HG02759 (cell line): ENCODE measurements around the gene BEAN1.
"Not testable (repeated sequence)": the region's sequence is repeated elsewhere in the genome, so short reads cannot be mapped to it uniquely, and the experiment has no call there.

Source experiments
- ATAC-seq: cut with Tn5 transposase; IDR thresholded peaks from one replicate; pipeline ENCODE4 v1.9.1; 2021; ENCODE audit warnings: mild to moderate bottlenecking, moderate library complexity; ENCODE audit not compliant: unreplicated experiment

Gene BEAN1

DNA sequence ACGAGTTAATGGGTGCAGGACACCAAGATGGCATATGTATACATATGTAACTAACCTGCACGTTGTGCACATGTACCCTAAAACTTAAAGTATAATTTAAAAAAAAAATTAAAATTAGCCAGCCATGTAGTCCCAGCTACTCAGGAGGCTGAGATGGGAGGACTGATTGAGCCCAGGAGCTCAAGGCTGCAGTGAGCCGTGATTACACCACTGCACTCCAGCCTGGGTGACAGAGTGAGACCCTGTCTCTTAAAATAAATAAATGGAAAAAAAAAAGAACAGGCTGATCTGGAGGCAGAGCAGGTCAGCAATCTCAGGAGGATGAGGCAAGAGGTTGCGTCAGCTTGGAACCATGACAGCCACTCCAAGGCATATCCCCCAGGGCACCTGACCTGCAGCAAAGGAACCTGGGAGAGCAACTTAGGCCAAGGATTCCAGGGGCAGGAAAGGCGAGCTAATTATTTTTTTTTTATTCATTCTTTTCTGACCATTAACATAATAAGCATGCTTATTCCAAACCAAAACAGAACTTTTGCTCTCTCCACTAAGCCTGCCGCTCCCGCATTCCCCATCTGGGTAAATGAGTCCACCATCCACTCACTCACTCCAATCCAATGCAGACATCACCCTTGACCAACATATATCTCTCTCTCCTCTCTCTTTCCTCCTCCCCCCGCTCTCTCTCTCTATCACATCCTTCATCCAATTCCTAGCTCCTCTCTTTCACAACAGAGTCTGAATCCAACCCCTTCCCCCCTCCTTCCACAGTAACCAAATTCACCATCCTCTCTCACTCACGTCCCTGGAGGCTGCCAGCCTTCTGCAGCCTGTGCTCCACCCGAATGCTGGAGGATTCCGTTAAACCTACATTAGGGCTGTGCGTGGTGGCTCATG lies 75.2 kb downstream of the BEAN1 start:
- no peak for ATAC-seq

DNA sequence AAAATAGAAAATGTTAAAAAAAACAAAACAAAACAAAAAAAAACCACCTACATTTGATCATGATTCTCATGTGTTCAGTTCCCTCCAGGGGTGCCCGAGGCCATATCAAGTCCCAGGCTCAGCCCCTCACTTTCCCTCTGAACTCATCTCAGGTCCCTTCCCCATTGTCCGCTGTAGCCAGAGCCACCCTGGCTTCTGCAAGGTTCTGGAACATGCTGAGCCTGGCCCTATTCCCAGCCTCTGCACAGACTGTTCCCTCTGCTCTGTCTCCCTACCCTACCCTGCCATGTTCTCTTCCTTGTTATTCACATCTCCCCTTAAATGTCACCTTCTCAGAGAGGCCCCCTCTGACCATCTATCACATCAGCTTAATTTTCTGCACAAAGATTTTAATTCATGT lies 75.9 kb downstream of the BEAN1 start:
- no peak for ATAC-seq

DNA sequence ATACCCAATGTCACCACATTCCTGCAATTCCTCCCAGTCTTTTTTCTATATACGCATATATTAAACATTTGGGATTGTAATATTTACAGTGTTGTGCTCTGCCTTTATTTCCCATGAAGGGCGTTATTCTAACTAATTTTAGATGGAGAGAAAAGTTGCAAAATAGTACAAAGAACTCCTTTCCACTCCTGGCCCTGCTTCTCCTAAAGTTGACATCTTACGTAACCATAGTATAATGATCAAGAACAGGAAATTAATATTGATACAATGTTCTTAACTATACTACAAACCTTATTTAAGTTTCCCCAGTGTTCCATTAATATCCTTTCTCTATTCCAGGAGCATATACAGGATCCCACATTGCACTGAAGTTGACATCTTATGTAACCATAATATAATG lies 76.5 kb downstream of the BEAN1 start:
- no peak for ATAC-seq

- ATAC-seq = no peak
Observed at GRCh38 chr16:66507731-66508239, 80.7 kb downstream of the BEAN1 start.

DNA sequence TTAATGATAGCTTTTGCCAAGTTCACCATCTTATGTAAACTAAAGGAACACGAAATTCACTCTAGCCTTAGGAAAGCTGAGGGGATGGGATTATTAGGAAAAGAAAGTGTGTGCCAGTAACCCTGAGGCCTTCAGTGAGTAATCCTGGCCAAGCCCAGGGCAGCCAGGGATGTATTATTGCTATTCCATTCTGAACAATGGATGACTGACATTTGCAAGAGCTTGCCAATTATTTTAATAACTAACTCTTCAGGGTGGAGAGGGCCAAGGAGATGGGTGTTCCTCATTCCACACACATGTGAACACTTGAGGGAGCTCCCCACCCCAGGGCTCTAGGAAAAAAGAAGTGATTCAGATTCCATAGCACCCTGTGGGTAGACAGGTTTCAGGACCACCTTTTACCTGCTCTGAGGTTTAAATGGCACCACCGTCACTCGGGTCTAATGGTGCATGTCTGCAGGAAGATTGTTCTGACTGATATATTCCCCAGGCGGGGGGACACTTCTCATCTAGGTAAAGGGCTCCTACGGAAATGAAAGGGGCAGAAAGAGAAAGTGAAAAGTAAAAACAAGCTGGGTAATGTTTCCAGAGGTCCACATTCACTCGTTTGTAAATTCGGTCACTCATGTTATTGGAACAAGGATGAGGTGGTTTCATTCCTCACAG lies 81.3 kb downstream of the BEAN1 start:
- peak; percentile 56 for ATAC-seq

DNA sequence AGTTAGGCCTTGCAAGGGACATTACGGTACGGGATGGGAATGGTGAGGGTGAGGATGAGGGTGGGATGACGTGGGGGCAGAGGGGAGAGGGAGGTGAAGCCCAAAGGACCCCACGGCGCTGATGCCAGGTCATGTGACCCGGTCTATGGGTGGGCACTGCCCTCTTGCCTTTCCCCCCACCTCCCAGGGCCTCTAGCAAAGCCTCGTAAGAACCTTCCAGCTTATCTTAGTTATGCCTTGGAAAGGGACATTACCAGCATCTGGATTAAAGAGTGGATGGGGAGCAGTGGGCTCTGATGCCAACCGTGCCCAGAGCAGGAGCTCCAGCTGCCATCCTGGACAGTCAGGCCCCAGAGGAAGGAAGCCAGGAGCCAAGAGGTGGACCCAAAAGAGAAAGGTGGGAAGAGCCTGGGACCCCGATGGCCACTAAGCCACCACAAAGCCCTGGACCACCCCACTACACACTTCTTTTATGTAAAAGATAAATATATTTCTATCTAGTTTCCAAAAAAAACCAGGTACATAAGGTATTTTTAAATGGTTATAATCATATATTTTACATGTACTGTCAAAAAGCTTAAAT lies 81.9 kb downstream of the BEAN1 start:
- ATAC-seq = no peak

DNA sequence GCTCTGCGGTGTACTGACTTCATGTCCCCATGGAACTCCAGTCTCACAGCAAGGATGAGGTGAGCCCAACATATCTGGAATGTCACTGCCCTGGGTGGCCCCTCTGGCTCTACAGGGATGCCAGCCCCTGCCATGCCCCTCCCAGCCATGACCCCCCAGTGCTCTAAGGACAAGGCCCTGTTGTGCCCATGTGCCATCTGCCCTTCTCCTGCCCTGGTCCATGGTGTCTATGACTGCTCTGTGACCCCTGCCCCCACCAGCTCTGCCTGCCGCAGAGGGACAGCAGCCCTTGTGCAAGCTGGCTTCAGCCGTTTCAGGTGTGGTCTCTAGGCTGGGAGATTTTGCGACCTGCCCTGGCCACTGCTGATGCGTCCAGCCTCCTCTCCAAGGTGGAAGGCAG lies 82.5 kb downstream of the BEAN1 start:
- ATAC-seq = no peak

DNA sequence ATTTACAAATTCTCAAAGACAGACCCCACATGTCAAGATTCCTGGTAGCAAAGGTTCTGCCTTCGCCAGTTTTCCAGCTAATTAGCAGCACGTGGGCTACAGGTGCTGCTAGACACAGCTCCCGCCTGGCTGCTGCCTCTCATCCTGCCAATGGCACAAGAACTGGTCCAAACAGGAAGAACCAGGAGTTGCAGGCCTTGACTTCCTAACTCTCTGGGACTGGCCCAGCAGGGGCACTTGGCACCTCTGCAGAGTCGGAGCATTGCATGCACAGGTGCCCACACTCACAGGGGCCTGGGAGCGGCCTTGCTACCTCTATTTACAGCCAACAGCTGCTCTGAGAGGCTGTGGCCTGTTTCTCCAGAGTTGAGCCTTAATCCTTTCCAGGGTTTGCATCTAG lies 83.2 kb downstream of the BEAN1 start:
- ATAC-seq = no peak

DNA sequence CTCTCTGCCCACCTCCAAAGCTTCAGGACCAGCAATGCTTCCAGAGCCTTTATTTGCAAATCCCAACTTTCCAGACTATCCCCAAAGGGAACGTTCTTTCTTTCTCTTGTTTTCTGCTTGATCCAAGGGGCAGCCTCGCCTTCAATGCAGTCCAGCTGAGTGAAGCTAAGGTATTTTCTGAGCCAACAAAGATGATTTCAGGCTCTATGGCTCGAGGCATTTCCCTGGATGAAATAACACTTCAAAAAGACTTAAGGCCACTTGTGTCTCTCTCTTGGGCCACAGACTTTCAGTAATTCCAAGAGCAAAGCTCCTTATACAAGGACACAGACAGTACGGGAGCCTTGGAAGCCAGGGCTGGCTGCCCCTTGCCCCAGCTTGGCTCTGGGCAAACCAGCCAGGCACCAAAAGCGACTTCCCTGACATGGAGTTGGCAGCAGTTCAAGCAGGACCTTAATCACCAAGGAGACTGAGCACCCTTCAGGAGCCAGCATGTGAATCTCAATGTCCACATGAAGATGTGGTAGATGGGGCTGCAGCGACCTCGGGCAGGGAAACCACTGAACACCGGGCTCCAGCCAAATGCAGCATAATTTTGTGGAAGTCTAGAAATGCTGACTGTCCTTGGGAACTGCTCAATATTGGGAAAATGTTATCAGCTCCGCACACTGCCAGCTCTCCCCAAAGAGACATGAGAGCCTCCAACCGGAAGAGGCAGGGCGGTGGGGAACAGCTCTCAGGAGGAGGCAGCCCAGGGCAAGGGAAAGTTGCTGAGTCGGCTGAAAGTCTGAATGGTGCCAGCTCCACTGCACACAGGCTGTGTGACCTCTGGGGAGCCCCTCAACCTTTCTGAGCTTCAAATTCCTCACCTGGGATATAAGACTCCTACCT lies 83.9 kb downstream of the BEAN1 start:
- no peak for ATAC-seq

- no peak for ATAC-seq
Observed at GRCh38 chr16:66511602-66512271, 84.6 kb downstream of the BEAN1 start.

- ATAC-seq = no peak
Observed at GRCh38 chr16:66512272-66513110, 85.4 kb downstream of the BEAN1 start.

DNA sequence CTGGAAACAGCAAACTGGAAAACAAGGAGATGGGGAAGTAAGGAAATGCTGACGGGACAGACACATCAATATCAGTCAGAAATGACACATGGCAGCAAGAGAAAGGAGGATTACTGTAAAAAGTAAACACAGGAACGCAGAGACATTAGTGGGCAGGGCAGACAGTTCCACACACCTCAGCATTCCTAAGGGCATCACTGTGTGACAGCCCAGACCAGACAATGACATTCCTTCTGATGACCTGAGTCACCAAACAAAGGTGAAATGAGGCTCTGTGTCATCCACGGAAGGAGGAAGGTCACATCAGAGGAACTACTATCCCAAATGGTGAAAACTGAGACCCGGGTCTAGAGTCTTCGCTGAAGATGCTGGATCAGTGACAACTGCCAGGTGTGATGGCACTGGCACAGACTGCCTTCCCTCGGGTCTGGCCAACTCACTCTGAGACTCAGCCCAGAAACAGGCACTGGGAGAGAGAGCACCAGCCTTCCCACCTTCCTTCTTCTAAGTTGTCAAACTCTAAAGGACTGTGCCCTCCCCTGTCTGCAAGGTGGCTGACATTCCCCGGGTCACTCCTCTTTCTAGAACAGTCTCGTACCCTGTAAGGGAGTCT lies 86.1 kb downstream of the BEAN1 start:
- ATAC-seq = no peak

GRCh38 chr16:66514391-66514790 lies 87.3 kb downstream of the BEAN1 start:
- not testable (repeated sequence) for ATAC-seq

DNA sequence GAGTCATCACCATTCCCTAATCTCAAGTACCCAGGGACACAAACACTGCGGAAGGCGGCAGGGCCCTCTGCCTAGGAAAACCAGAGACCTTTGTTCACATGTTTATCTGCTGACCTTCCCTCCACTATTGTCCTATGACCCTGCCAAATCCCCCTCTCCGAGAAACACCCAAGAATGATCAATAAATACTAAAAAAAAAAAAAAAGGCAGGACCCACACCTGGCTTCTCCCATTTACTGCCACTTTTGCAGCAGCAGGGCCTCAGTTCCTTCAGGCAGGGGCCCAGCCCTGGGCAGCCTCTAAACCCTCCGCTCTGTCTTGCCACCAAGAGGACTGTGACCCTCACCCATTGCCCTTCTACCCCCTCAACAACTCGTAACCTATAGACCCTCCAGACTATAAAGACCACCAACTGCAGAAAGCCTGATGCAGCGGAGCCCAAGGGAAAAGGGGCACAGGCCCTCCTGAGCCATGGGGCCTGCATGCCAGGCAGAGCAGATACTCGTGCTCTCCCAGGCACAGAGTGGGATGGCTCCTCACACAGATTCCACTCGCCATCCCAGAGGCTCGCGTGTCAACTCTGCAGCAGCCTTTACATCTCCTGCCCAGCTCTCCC lies 88.0 kb downstream of the BEAN1 start:
- ATAC-seq = not testable (repeated sequence)

GRCh38 chr16:66515596-66516508 lies 88.8 kb downstream of the BEAN1 start:
- no peak for ATAC-seq

GRCh38 chr16:66516509-66516807 lies 89.4 kb downstream of the BEAN1 start:
- no peak for ATAC-seq

DNA sequence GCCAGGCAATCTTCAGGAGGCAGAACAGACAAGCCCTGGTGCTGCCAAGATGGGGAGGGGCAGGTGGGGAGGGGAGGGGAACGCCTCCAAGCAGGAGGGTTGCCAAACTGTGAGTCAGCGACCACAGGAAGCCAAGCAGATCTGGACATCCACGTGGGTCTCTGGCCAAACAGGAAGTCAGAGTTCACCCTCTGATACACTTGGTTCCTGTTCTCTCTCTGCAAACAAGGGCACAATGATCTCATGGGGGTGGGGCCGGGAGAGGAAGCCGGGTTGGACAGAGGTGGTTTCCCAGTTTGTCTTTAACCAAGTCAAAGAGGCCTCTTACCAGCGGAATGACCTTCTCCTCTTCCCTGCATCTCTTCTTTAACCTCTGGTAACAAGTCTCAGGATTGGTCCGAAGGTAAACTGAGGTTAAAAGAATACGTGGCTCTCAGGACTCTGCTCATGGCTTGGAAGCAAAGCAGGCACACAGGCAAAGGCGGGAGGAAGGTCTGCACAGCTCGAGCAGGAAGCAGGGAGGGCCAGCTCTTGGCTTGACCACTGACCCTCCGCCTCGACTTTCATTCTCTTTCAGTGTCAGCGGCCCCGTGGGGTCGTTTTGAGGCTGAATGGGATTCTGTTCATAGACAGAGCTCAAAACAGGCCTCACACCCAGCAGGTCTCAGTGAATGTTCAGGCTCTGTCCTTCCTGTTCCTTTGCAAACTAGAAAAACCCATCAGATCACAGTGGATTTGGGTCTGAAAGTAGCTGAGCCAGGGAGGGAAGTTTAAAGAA lies 89.9 kb downstream of the BEAN1 start:
- peak; percentile 97 for ATAC-seq
